Ramos (cell line): Measurements from ENCODE around the gene PA2G4.

Experiments
- in situ Hi-C: fragments of 300-500 bp; cut with MboI; formaldehyde crosslinking; loops from one replicate; pipeline ENCODE4 v1.14.3; 2022; ENCODE audit warnings: low sequenced_read_pairs; ENCODE audit not compliant: unreplicated experiment

PA2G4 gene

DNA sequence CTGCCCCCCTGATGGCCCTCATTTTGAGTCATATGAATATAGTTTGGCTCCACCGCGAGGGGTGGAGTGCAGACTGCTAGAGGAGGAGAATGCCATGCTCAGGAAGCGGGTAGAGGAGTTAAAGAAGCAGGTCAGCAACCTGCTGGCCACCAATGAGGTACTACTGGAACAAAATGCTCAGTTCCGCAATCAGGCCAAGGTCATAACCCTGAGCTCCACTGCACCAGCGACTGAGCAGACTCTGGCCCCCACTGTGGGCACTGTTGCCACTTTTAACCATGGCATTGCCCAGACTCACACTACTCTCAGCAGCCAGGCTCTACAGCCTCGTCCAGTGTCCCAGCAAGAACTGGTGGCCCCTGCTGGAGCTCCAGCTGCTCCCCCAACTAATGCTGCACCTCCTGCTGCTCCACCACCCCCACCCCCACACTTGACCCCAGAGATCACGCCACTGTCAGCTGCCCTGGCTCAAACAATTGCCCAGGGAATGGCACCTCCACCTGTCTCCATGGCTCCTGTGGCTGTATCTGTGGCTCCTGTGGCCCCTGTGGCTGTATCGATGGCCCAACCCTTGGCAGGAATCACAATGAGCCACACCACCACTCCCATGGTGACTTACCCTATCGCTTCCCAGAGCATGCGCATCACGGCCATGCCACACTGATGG lies 17.0 kb downstream of the PA2G4 start:
- in situ Hi-C loops, result loop anchor here (10.0 kb wide), 1 partner anchor 343 kb away; the partner anchor contains the start of gene SPRYD4

- in situ Hi-C loops, result loop anchor here (10.0 kb wide), 1 partner anchor 342 kb away; the partner anchor contains the start of gene SPRYD4
Measured at GRCh38 chr12:56122637-56123036, 18.3 kb downstream of the PA2G4 start.

DNA sequence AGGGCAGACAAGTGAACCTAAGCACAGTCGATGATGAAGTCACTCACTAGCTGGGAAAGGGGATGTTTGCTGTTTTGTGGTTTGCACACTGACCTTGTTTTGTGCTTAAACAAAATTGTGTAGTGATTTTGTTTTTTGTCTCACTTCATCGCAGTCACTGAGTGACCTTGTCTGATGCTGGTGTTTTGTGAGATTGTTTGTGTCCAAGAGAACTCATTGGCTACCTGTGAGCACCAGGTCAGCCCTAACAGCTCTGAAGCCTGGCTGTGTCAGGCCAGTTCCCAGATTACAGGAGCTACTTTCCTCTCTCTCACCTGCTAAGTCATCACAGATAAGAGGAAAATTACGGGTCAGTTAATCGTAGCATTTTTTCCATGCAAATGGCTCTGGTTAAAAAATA lies 19.8 kb downstream of the PA2G4 start:
- in situ Hi-C loops, result loop anchor here (10.0 kb wide), 1 partner anchor 341 kb away; the partner anchor contains the start of gene SPRYD4

DNA sequence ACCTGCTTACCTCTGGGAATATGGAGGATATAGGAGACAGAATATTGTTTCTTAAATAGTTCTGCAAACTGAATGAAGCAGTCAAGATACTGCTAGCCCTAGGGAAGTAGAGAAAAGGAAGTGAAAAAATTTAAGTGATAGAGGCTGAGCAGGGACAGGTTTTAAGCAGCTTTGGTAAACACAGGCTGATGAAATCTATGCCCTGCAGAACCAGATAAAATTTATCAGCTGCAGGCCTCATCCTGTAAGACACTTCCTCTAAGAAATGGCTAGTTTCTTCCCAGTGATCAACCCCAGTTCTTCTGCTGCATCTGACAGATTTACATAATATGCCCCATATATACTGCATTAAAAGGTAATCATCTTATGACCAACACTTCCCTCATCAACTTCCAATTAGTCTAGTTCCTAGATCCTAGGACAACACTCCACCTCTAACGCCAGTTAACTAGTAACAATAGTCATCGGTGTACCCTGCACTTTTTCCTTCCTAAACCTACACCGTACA lies 22.4 kb downstream of the PA2G4 start:
- in situ Hi-C loops, result loop anchor here (5.0 to 10.0 kb wide), 2 partner anchors 61 to 338 kb away; partner anchors contain the start of genes SMARCC2 and SPRYD4

- in situ Hi-C loops, result loop anchor here (5.0 to 10.0 kb wide), 2 partner anchors 60 to 337 kb away; partner anchors contain the start of genes SMARCC2 and SPRYD4
Measured at GRCh38 chr12:56127485-56127887, 23.1 kb downstream of the PA2G4 start.

DNA sequence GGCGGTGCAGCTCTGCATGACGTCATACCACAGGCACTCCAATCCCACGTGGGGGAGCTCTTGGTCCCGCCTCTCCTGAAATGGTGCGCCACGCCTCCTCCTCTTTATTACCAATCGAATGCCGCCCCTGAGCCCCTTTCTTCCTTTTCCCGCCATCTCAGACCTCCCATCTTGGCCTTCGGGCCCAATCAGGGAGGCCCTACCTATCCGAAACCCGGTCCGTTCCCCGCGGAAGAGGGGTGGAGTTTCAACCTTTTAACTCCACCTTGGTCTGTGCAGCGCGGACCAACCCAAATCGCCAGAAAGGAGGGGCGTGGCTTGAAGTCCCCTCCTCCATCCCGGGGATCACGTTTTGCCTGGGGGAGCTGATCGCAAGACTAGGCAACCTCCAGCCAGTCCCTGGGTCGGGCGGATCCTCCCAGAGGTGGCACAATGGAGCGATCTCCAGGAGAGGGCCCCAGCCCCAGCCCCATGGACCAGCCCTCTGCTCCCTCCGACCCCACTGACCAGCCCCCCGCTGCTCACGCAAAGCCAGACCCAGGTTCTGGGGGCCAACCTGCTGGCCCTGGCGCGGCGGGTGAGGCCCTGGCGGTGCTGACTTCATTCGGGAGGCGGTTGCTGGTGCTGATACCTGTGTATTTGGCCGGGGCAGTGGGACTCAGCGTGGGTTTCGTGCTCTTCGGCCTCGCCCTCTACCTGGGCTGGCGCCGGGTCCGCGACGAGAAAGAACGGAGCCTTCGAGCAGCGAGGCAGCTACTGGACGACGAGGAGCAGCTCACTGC lies 23.7 kb downstream of the PA2G4 start, which contains the start of gene ESYT1:
Gene ESYT1, plus strand, starts transcription at position 380 of the 782 bp plus-strand sequence. Its CDS starts 53 bp downstream, at position 433.
- in situ Hi-C loops, result loop anchor here (5.0 to 10.0 kb wide), 2 partner anchors 59 to 337 kb away; partner anchors contain the start of genes SMARCC2 and SPRYD4

DNA sequence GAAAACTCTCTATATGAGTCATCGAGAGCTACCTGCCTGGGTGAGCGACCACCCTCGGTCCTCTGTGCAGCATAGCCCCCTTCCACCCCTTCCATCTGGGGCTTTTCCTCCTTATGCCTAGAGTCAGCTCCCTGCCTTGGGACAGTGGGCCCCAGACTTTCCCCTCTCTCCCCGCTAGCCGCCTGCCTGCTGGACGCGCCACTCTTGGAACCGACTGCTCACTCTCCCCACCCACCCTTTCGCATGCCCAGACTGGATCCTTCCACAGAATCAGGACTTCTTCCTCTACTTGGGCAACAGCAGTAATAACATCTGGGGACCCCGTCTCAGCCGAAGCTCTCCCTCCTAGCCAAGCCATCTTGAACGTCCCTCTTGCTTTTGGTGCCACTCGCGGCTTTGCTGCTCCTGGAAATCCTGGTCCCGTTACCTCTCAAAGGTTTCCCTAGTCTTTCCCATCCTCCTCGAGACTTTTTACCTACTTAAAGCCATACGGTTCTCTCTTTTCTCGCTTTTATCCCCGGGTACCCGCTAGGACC lies 24.4 kb downstream of the PA2G4 start:
- in situ Hi-C loops, result loop anchor here (5.0 to 10.0 kb wide), 2 partner anchors 59 to 336 kb away; partner anchors contain the start of genes SMARCC2 and SPRYD4

DNA sequence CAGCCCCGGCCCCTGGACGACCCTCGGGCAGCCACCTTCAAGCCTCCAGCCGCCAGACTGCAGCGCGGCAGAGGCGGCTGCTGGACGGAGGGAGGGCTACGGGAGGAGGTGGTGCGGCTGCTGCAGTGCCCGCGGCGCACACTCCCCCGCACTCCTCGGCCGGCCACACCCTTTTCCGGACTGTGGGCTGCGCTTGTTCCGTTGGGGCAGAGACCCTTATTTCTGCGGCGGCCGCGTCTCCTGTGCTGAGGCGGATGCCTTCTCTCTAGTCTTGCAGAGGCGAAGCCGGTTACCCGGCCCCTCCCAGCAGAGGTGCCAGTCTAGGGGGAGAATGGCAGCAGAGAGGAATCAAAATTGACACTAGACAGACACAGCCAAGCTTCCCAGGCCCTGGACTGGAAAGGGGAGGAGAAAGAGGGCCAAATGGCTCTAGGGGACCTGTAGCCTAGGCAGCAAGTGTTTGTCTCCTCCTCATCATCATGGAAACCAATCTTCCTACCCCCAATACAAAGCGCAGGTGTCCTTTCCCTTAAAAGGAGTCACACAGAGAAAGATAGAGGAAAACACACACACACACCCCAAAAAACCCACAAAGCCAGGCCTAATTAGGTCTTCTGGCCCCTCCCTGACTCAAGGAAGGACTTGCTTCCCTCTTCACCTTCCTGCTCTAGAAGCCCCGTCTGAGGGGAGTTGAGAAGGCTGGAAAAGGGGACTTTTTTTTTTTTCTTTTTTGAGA lies 25.0 kb downstream of the PA2G4 start:
- in situ Hi-C loops, result loop anchor here (5.0 to 10.0 kb wide), 2 partner anchors 58 to 335 kb away; partner anchors contain the start of genes SMARCC2 and SPRYD4

DNA sequence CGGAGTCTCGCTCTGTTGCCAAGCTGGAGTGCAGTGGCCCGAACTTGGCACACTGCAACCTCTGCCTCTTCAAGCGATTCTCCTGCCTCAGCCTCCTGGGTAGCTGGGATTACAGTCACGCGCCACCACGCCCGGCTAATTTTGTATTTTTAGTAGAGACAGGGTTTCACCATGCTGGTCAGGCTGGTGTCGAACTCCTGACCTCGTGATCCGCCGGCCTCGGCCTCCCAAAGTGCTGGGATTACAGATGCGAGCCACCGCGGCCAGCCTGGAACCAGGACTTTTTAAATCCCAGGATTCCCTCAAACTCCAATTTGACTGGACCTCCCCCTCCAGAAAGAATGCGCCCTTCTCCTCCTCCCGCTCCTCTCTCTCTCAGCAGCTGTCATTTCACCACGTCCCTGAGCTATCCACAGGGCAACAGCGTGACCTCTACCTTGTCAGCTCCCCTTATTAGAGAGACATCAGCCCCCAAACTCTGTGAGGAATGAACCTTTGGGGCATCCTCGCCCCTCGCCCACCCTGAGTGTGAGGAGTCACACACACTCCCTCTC lies 25.7 kb downstream of the PA2G4 start:
- in situ Hi-C loops, result loop anchor here (5.0 to 10.0 kb wide), 2 partner anchors 57 to 335 kb away; partner anchors contain the start of genes SMARCC2 and SPRYD4

- in situ Hi-C loops, result no loop called here
Measured at GRCh38 chr12:56130876-56131275, 26.5 kb downstream of the PA2G4 start.

- in situ Hi-C loops, result no loop called here
Measured at GRCh38 chr12:56134897-56135296, 30.5 kb downstream of the PA2G4 start.

GRCh38 chr12:56137853-56138571 lies 33.7 kb downstream of the PA2G4 start:
- in situ Hi-C loops, result no loop called here

DNA sequence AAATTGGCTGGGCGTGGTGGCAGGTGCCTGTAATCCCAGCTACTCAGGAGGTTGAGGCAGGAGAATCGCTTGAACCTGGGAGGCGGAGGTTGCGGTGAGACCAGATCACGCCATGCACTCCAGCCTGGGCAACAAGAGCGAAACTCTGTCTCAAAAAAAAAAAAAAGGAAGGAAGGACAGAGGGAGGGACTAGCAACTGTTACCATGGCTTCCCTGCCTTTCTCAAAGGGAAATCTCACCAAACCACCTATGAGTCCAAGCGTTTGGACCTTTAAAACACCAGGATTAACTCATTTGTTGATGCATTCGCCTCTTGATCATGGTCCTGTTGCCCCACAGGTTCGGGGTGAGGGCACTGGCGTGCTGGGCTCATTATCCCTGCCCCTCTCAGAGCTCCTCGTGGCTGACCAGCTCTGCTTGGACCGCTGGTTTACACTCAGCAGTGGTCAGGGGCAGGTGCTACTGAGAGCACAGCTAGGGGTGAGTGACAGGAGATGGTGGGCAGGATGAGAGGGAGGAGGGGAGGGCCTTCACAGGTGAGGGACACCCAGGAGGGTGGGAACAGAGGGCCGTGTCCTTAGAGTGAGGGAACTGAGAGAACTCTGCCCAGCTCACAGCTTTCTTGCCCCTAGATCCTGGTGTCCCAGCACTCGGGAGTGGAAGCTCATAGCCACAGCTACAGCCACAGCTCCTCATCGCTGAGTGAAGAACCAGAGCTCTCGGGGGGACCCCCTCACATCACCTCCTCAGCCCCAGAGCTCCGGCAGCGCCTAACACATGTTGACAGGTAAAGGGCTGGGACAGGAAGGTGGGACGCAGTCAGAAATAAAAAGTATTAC lies 37.8 kb downstream of the PA2G4 start:
- in situ Hi-C loops, result no loop called here

DNA sequence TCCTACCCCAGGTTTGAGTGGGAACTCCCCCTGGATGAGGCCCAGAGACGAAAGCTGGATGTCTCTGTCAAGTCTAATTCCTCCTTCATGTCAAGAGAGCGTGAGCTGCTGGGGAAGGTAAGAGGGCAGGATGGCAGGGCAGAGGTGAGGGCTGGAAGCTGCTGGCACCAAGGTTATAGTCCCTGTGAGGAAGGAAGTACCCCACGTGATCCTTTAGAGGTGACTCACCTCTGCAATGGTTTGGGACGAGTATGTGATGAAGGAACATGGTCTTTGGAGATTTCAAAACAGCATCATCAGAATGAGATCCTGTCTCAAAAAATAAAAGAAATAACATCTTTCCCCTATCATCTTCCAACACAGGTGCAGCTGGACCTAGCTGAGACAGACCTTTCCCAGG lies 38.9 kb downstream of the PA2G4 start:
- in situ Hi-C loops, result no loop called here

GRCh38 chr12:56143870-56144269 lies 39.5 kb downstream of the PA2G4 start:
- in situ Hi-C loops, result no loop called here

DNA sequence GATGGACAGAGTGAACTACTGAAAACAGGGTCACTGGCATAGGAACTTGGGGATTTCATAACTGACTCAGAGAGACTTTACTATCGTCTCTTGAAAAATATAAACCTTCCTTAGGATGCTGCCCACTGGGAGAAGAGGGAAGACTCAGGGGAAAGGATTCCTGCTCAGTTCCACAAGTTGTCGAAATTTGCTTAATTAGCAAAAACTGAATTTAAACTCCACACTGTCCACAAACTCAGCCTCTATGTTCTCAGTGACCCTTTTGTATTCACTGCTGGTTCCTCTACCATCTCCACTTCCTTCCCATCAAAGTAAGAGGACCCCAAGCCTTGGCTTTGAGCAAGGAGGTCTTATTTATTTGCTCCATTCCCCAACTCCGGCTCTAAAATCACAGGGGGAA lies 40.9 kb downstream of the PA2G4 start:
- in situ Hi-C loops, result no loop called here

DNA sequence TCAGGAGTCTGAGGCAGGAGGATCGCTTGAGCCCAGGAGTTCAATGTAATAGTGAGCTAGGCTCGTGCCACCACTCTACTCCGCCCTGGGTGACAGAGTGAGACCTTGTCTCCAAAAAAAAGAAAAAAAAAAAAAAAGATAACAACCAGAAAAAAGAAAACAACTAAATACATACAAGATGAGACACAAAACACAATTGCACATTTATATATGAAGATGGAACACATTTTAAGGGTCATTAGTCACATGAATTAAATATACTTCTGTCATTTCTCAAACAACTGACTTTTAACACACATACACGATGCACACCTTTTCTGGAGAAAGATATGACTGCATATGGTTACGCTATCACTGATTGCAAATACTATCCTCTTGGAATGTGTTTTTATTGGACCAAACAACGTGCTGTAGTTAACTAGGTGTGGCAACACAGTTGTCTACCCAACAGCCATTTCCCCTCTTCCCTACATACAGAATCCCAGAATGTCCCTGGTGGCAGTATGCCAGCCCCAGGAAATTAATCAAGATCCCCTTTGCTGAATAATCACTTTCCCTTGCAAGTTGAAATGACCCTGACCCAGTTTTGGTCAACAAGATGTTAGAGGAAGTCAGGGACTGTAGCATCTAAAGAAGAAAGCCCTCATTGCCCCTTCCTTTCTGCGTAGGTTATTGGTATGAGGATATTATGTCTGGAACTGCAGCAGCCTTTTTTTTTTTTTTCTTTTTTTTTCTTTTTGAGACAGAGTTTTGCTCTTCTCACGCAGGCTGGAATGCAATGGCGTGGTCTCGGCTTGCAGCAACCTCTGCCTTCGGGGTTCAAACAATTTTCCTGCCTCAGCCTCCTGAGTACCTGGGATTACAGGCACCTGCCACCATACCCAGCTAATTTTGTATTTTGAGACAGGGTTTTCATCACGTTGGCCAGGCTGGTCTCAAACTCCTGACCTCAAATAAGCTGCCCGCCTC lies 42.4 kb downstream of the PA2G4 start:
- in situ Hi-C loops, result no loop called here
